Measurements from ENCODE around the gene SPINK8.
"Not testable (repeated sequence)": the region's sequence is repeated elsewhere in the genome, so short reads cannot be mapped to it uniquely, and the experiment has no call there.

SPINK8 gene

GRCh38 chr3:48334605-48335004, 1.1 kb upstream of the SPINK8 start:
- H3K4me2 ChIP-seq (ENCODE audit: low read length), result no peak overlapping the region
- peaks cover 9% of the 10 kb centered on the region; the same call in 1 of the 2 replicates for H3K27me3 ChIP-seq (ENCODE audit: insufficient read depth, low read length)
- TF ChIP-seq CTCF (IDR thresholded peaks at IDR 0.05; ENCODE audit: low read length) (no peak), EZH2 (IDR thresholded peaks at IDR 0.05; ENCODE audit: borderline replicate concordance, low read length) (no peak)
- no peaks in the 10 kb centered on the region for H3K9me2 ChIP-seq (ENCODE audit: low read depth, low read length)
- no peaks in the 10 kb centered on the region for H3K9me3 ChIP-seq (ENCODE audit: low read length)
- H3K4me3 ChIP-seq (ENCODE audit: low read depth, low read length, poor library complexity, severe bottlenecking), result no peak overlapping the region
- H3K79me2 ChIP-seq (ENCODE audit: insufficient read depth, low read length), result no peaks in the 10 kb centered on the region
- peaks cover 4% of the 10 kb centered on the region for H3K4me1 ChIP-seq (ENCODE audit: insufficient read depth, low read length, severe bottlenecking)
- no peaks in the 10 kb centered on the region for H3F3A ChIP-seq (ENCODE audit: insufficient read depth, low read length)
- no peaks in the 10 kb centered on the region for H3K36me3 ChIP-seq (ENCODE audit: insufficient read depth, low read length)
- no peak overlapping the region for H2AFZ ChIP-seq (ENCODE audit: low read length)
- no peak overlapping the region for H3K27ac ChIP-seq (ENCODE audit: low read depth, low read length, poor library complexity, severe bottlenecking)
- no peaks in the 10 kb centered on the region for H4K20me1 ChIP-seq (ENCODE audit: insufficient read depth, low read length)
- H3K9ac ChIP-seq (ENCODE audit: low read length), result no peak overlapping the region

GRCh38 chr3:48331706-48332435, 1.6 kb downstream of the SPINK8 start:
- H4K20me1 ChIP-seq (ENCODE audit: insufficient read depth, low read length); H3K9me3 ChIP-seq (ENCODE audit: low read length); H2AFZ ChIP-seq (ENCODE audit: low read length); H3K27ac ChIP-seq (ENCODE audit: low read depth, low read length, poor library complexity, severe bottlenecking); H3K79me2 ChIP-seq (ENCODE audit: insufficient read depth, low read length); H3K4me3 ChIP-seq (ENCODE audit: low read depth, low read length, poor library complexity, severe bottlenecking); H3F3A ChIP-seq (ENCODE audit: insufficient read depth, low read length); H3K9me2 ChIP-seq (ENCODE audit: low read depth, low read length); H3K36me3 ChIP-seq (ENCODE audit: insufficient read depth, low read length); H3K27me3 ChIP-seq (ENCODE audit: insufficient read depth, low read length); H3K4me1 ChIP-seq (ENCODE audit: insufficient read depth, low read length, severe bottlenecking); H3K9ac ChIP-seq (ENCODE audit: low read length); H3K4me2 ChIP-seq (ENCODE audit: low read length): not testable (repeated sequence)

DNA sequence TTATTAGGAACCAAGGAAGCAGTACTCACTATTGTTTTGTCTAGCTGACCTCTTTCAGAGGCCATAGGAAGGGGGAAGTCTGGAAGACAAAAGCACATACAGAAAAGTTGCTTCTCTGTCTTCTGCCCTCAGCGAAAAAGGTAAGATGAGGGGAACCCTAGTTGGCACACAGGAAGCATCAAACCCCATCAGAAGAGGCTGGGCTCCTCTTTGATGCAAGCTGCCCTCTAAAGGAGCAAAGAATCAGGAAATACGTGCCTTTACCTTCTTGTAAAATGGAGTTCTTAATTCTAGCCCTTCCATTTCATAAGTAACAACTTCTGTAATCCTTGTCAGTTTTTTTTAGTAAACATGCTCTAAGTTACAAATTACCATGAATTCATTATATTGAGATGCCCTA, 12.5 kb downstream of the SPINK8 start:
- Histone ChIP-seq H3K9me2 (ENCODE audit: low read depth, low read length) (no peaks in the 10 kb centered on the region), H3K27ac (ENCODE audit: low read depth, low read length, poor library complexity, severe bottlenecking) (no peak overlapping the region), H3K4me1 (ENCODE audit: insufficient read depth, low read length, severe bottlenecking) (peaks cover 16% of the 10 kb centered on the region), H4K20me1 (ENCODE audit: insufficient read depth, low read length) (no peaks in the 10 kb centered on the region), H3F3A (ENCODE audit: insufficient read depth, low read length) (no peaks in the 10 kb centered on the region), H3K4me2 (ENCODE audit: low read length) (no peak overlapping the region), H3K79me2 (ENCODE audit: insufficient read depth, low read length) (no peaks in the 10 kb centered on the region), H3K4me3 (ENCODE audit: low read depth, low read length, poor library complexity, severe bottlenecking) (no peak overlapping the region), H3K27me3 (ENCODE audit: insufficient read depth, low read length) (no peaks in the 10 kb centered on the region), H3K9me3 (ENCODE audit: low read length) (no peaks in the 10 kb centered on the region), H3K36me3 (ENCODE audit: insufficient read depth, low read length) (no peaks in the 10 kb centered on the region), H3K9ac (ENCODE audit: low read length) (no peak overlapping the region), H2AFZ (ENCODE audit: low read length) (peak overlapping the region; percentile 13)
- no peak for TF ChIP-seq EZH2 (IDR thresholded peaks at IDR 0.05; ENCODE audit: borderline replicate concordance, low read length)
- no peak for TF ChIP-seq CTCF (IDR thresholded peaks at IDR 0.05; ENCODE audit: low read length)

Data from OCI-LY1 (cell line).